AG04449 (cell line): ENCODE measurements around the gene SLC7A1.

ENCODE experiments used
- CTCF ChIA-PET: fragments of 350-600 bp; formaldehyde crosslinking; extraction: SDS; loops from one replicate; lab custom pipeline; 2021; ENCODE audit warnings: antibody characterized with exemption; lab: Yijun Ruan, JAX
- POLR2A ChIA-PET: fragments of 400-600, 350-600 bp; formaldehyde crosslinking; extraction: SDS; loops from one replicate; lab custom pipeline; 2020; ENCODE audit warnings: antibody characterized with exemption, inconsistent platforms; lab: Yijun Ruan, JAX
- DNase-seq: peaks from one replicate; pipeline ENCODE4 v3.0.0-alpha.2; 2010; ENCODE audit warnings: low read depth, low spot score
- H3K4me3 ChIP-seq: 2 replicates; pipeline ENCODE4 v1.5.1; 2011; ENCODE audit warnings: low read depth, mild to moderate bottlenecking, control low read depth, low read length
- CTCF ChIP-seq: IDR thresholded peaks from one replicate; pipeline ENCODE4 v1.5.1; 2011; ENCODE audit warnings: mild to moderate bottlenecking, moderate library complexity, low read length, control low read depth, inconsistent platforms; ENCODE audit not compliant: insufficient read depth; ENCODE audit errors: missing control alignments

Gene SLC7A1

GRCh38 chr13:29547153-29547552 is 48.3 kb downstream of the SLC7A1 start:
- POLR2A ChIA-PET, result no interaction called here
- TF ChIP-seq CTCF, result no peak
- DNase-seq, result no peak
- CTCF ChIA-PET, result no interaction called here
- no peak overlapping the region for H3K4me3 ChIP-seq

- POLR2A ChIA-PET, result no interaction called here
- CTCF ChIA-PET, result no interaction called here
- no peak for TF ChIP-seq CTCF
- no peak for DNase-seq
- no peak overlapping the region for H3K4me3 ChIP-seq
Measured at GRCh38 chr13:29546662-29547061, 48.8 kb downstream of the SLC7A1 start.

- ChIA-PET POLR2A (no interaction called here), CTCF (no interaction called here)
- no peak for DNase-seq
- no peak for TF ChIP-seq CTCF
- no peak overlapping the region for H3K4me3 ChIP-seq
Measured at GRCh38 chr13:29545988-29546387, 49.5 kb downstream of the SLC7A1 start.

GRCh38 chr13:29543230-29544215 is 52.0 kb downstream of the SLC7A1 start:
- ChIA-PET POLR2A (no interaction called here), CTCF (interaction anchor here (1.4 kb wide), 2 partner anchors 10 to 35 kb away, joined by 5 read pairs; no protein-coding TSS in a partner anchor)
- DNase-seq, result no peak

GRCh38 chr13:29542381-29542780 is 53.1 kb downstream of the SLC7A1 start:
- DNase-seq, result no peak
- ChIA-PET POLR2A (no interaction called here), CTCF (interaction anchor here (1.4 kb wide), 2 partner anchors 11 to 34 kb away, joined by 5 read pairs; no protein-coding TSS in a partner anchor)
- no peak for TF ChIP-seq CTCF
- H3K4me3 ChIP-seq, result no peak overlapping the region

More at GRCh38 chr13:29543230-29544215, 52.0 kb downstream of the SLC7A1 start:
- no peak for TF ChIP-seq CTCF
- no peak overlapping the region for H3K4me3 ChIP-seq

GRCh38 chr13:29541400-29541799 is 54.1 kb downstream of the SLC7A1 start:
- CTCF ChIA-PET, result no interaction called here
- no peak for TF ChIP-seq CTCF
- POLR2A ChIA-PET, result no interaction called here
- no peak overlapping the region for H3K4me3 ChIP-seq
- no peak for DNase-seq
